ENCODE measurements around the gene GLB1L3. TPM values are rescaled to one million over a fixed set of nuclear protein-coding genes. Genes with fewer than 3 reads are reported as not detected.
"Not testable (repeated sequence)": the region's sequence is repeated elsewhere in the genome, so short reads cannot be mapped to it uniquely, and the experiment has no call there.

The GLB1L3 gene
- total RNA-seq, 1 experiment from 2014 or later: not detected

- DNase-seq (ENCODE audit: low spot score): no peak
Observed at GRCh38 chr11:134248910-134249480, 27.2 kb upstream of the GLB1L3 start.

GRCh38 chr11:134250246-134250645 is 25.9 kb upstream of the GLB1L3 start:
- in situ Hi-C loops (cut with HindIII; ENCODE audit: low sequenced_read_pairs): no loop called here
- DNase-seq (ENCODE audit: low spot score): no peak

More at GRCh38 chr11:134248910-134249480, 27.2 kb upstream of the GLB1L3 start:
- in situ Hi-C loops (cut with HindIII; ENCODE audit: low sequenced_read_pairs): no loop called here

GRCh38 chr11:134250675-134251074 is 25.5 kb upstream of the GLB1L3 start:
- no peak for DNase-seq (ENCODE audit: low spot score)
- in situ Hi-C loops (cut with HindIII; ENCODE audit: low sequenced_read_pairs): no loop called here

- no peak for DNase-seq (ENCODE audit: low spot score)
- in situ Hi-C loops (cut with HindIII; ENCODE audit: low sequenced_read_pairs): no loop called here
Observed at GRCh38 chr11:134252346-134253187, 23.6 kb upstream of the GLB1L3 start.

GRCh38 chr11:134253188-134253993 is 22.8 kb upstream of the GLB1L3 start, which contains the start of the genes ACAD8 and THYN1:
Gene ACAD8 (plus strand): TSS chr11:134253568. CDS start chr11:134253601, 33 bp downstream.
Gene THYN1 (minus strand): TSS chr11:134253352. CDS start chr11:134252882, 470 bp downstream.
- DNase-seq (ENCODE audit: low spot score): peak; percentile 98
- in situ Hi-C loops (cut with HindIII; ENCODE audit: low sequenced_read_pairs): no loop called here

GRCh38 chr11:134254433-134255183 is 21.6 kb upstream of the GLB1L3 start:
- in situ Hi-C loops (cut with HindIII; ENCODE audit: low sequenced_read_pairs): no loop called here

GRCh38 chr11:134255184-134255561 is 21.0 kb upstream of the GLB1L3 start:
- in situ Hi-C loops (cut with HindIII; ENCODE audit: low sequenced_read_pairs); DNase-seq (ENCODE audit: low spot score): not testable (repeated sequence)

More at GRCh38 chr11:134254433-134255183, 21.6 kb upstream of the GLB1L3 start:
- no peak for DNase-seq (ENCODE audit: low spot score)

GRCh38 chr11:134257101-134257500 is 19.1 kb upstream of the GLB1L3 start:
- no peak for DNase-seq (ENCODE audit: low spot score)
- in situ Hi-C loops (cut with HindIII; ENCODE audit: low sequenced_read_pairs): no loop called here

GRCh38 chr11:134258577-134258976 is 17.6 kb upstream of the GLB1L3 start:
- in situ Hi-C loops (cut with HindIII; ENCODE audit: low sequenced_read_pairs): no loop called here
- DNase-seq (ENCODE audit: low spot score): no peak

- no peak for DNase-seq (ENCODE audit: low spot score)
- in situ Hi-C loops (cut with HindIII; ENCODE audit: low sequenced_read_pairs): no loop called here
Observed at GRCh38 chr11:134260503-134260902, 15.7 kb upstream of the GLB1L3 start.

- no peak for DNase-seq (ENCODE audit: low spot score)
- in situ Hi-C loops (cut with HindIII; ENCODE audit: low sequenced_read_pairs): no loop called here
Observed at GRCh38 chr11:134260983-134261382, 15.2 kb upstream of the GLB1L3 start.

- in situ Hi-C loops (cut with HindIII; ENCODE audit: low sequenced_read_pairs): no loop called here
- DNase-seq (ENCODE audit: low spot score): peak; percentile 11
Observed at GRCh38 chr11:134261626-134262488, 14.3 kb upstream of the GLB1L3 start.

GRCh38 chr11:134264966-134265764 is 11.0 kb upstream of the GLB1L3 start:
- in situ Hi-C loops (cut with HindIII; ENCODE audit: low sequenced_read_pairs): no loop called here

GRCh38 chr11:134266440-134266839 is 9.7 kb upstream of the GLB1L3 start:
- in situ Hi-C loops (cut with HindIII; ENCODE audit: low sequenced_read_pairs): no loop called here
- no peak for DNase-seq (ENCODE audit: low spot score)

More at GRCh38 chr11:134264966-134265764, 11.0 kb upstream of the GLB1L3 start:
- DNase-seq (ENCODE audit: low spot score): no peak

- no peak for DNase-seq (ENCODE audit: low spot score)
- in situ Hi-C loops (cut with HindIII; ENCODE audit: low sequenced_read_pairs): no loop called here
Observed at GRCh38 chr11:134266841-134267251, 9.3 kb upstream of the GLB1L3 start.

GRCh38 chr11:134267461-134267860 is 8.7 kb upstream of the GLB1L3 start:
- DNase-seq (ENCODE audit: low spot score): no peak
- in situ Hi-C loops (cut with HindIII; ENCODE audit: low sequenced_read_pairs): no loop called here

- in situ Hi-C loops (cut with HindIII; ENCODE audit: low sequenced_read_pairs): no loop called here
- no peak for DNase-seq (ENCODE audit: low spot score)
Observed at GRCh38 chr11:134267966-134268365, 8.2 kb upstream of the GLB1L3 start.

Data from G401 (cell line).